ENCODE results near the gene NELL1.

NELL1 gene

GRCh38 chr11:20821470-20821869 lies 152.1 kb downstream of the NELL1 start:
- TF ChIP-seq ISL1 (CRISPR knock-in tag; IDR thresholded peaks at IDR 0.05) (peak; percentile 41), POU6F1 (CRISPR knock-in tag; IDR thresholded peaks at IDR 0.05; ENCODE audit: borderline replicate concordance, low read depth) (no peak), ZNF565 (CRISPR knock-in tag; conservative IDR thresholded peaks at IDR 0.05; ENCODE audit: low read depth) (no peak)
- no peak for ATAC-seq

DNA sequence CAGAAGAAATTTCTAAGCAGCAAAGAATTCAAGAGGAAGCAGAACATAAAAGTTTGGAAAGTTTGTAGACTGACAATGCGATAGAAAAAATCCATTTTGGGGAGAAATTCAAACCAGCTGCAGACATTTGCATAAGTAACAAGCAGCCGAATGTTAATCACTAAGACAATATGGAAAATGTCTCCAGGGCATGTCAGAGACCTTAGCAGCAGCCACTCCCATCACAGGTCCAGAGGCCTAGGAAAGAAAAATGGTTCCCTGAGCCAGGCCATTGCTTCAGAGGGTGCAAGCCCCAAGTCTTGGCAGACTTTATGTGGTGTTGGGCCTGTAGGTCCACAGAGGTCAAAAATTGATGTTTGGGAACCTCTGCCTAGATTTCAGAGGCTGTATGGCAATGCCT lies 155.4 kb downstream of the NELL1 start:
- no peak for ATAC-seq
- TF ChIP-seq ZNF565 (CRISPR knock-in tag; conservative IDR thresholded peaks at IDR 0.05; ENCODE audit: low read depth) (no peak), BACH2 (CRISPR knock-in tag; IDR thresholded peaks at IDR 0.05; ENCODE audit: borderline replicate concordance) (no peak), TCF4 (CRISPR knock-in tag; IDR thresholded peaks at IDR 0.05; ENCODE audit: borderline replicate concordance) (no peak), POU6F1 (CRISPR knock-in tag; IDR thresholded peaks at IDR 0.05; ENCODE audit: borderline replicate concordance, low read depth) (no peak), RARB (CRISPR knock-in tag; IDR thresholded peaks at IDR 0.05) (no peak), ARNTL (CRISPR knock-in tag; IDR thresholded peaks at IDR 0.05; ENCODE audit: borderline replicate concordance, low read depth) (no peak), CSDC2 (CRISPR knock-in tag; IDR thresholded peaks at IDR 0.05) (no peak), ZFP3 (CRISPR knock-in tag; IDR thresholded peaks at IDR 0.05) (no peak), ZNF70 (CRISPR knock-in tag; IDR thresholded peaks at IDR 0.05) (no peak)
- TF ChIP-seq, protein P1, sequence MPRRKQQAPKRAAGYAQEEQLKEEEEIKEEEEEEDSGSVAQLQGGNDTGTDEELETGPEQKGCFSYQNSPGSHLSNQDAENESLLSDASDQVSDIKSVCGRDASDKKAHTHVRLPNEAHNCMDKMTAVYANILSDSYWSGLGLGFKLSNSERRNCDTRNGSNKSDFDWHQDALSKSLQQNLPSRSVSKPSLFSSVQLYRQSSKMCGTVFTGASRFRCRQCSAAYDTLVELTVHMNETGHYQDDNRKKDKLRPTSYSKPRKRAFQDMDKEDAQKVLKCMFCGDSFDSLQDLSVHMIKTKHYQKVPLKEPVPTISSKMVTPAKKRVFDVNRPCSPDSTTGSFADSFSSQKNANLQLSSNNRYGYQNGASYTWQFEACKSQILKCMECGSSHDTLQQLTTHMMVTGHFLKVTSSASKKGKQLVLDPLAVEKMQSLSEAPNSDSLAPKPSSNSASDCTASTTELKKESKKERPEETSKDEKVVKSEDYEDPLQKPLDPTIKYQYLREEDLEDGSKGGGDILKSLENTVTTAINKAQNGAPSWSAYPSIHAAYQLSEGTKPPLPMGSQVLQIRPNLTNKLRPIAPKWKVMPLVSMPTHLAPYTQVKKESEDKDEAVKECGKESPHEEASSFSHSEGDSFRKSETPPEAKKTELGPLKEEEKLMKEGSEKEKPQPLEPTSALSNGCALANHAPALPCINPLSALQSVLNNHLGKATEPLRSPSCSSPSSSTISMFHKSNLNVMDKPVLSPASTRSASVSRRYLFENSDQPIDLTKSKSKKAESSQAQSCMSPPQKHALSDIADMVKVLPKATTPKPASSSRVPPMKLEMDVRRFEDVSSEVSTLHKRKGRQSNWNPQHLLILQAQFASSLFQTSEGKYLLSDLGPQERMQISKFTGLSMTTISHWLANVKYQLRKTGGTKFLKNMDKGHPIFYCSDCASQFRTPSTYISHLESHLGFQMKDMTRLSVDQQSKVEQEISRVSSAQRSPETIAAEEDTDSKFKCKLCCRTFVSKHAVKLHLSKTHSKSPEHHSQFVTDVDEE (CRISPR knock-in tag; IDR thresholded peaks at IDR 0.05): no peak
- TF ChIP-seq, protein P2, sequence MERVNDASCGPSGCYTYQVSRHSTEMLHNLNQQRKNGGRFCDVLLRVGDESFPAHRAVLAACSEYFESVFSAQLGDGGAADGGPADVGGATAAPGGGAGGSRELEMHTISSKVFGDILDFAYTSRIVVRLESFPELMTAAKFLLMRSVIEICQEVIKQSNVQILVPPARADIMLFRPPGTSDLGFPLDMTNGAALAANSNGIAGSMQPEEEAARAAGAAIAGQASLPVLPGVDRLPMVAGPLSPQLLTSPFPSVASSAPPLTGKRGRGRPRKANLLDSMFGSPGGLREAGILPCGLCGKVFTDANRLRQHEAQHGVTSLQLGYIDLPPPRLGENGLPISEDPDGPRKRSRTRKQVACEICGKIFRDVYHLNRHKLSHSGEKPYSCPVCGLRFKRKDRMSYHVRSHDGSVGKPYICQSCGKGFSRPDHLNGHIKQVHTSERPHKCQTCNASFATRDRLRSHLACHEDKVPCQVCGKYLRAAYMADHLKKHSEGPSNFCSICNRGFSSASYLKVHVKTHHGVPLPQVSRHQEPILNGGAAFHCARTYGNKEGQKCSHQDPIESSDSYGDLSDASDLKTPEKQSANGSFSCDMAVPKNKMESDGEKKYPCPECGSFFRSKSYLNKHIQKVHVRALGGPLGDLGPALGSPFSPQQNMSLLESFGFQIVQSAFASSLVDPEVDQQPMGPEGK (CRISPR knock-in tag; IDR thresholded peaks at IDR 0.05; ENCODE audit: borderline replicate concordance): no peak

DNA sequence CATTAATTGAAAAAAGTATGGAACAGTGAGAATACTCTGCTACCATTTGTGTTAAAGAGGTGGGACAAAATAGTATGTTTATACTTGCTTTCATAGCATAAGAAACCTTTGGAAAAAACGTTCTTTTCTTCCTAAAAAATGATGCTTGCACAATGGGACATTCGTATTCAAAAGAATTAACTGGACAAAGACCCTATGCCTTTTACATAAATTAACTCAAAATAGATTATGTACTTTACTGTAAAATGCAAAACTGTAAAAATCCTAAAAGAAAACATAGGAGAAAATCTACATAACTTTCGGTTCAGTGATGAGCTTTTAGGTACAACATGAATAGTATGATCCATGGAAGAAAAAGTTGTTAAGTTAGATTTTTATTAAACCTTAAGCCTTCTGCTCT lies 166.2 kb downstream of the NELL1 start:
- ATAC-seq: no peak
- no peak for TF ChIP-seq POU6F1 (CRISPR knock-in tag; IDR thresholded peaks at IDR 0.05; ENCODE audit: borderline replicate concordance, low read depth)
- no peak for TF ChIP-seq BACH2 (CRISPR knock-in tag; IDR thresholded peaks at IDR 0.05; ENCODE audit: borderline replicate concordance)

- no peak for ATAC-seq
- no peak for TF ChIP-seq OSR1 (CRISPR knock-in tag; IDR thresholded peaks at IDR 0.05)
- TF ChIP-seq ZC3H10 (CRISPR knock-in tag; IDR thresholded peaks at IDR 0.05): no peak
- no peak for TF ChIP-seq POU6F1 (CRISPR knock-in tag; IDR thresholded peaks at IDR 0.05; ENCODE audit: borderline replicate concordance, low read depth)
- no peak for TF ChIP-seq ZFP30 (CRISPR knock-in tag; IDR thresholded peaks at IDR 0.05)
- TF ChIP-seq, protein P2 (CRISPR knock-in tag; IDR thresholded peaks at IDR 0.05; ENCODE audit: borderline replicate concordance): no peak
- no peak for TF ChIP-seq RARB (CRISPR knock-in tag; IDR thresholded peaks at IDR 0.05)
- no peak for TF ChIP-seq CREB5 (CRISPR knock-in tag; IDR thresholded peaks at IDR 0.05; ENCODE audit: low read depth)
- no peak for TF ChIP-seq CSDC2 (CRISPR knock-in tag; IDR thresholded peaks at IDR 0.05)
- TF ChIP-seq ESRRG (CRISPR knock-in tag; IDR thresholded peaks at IDR 0.05): no peak
- no peak for TF ChIP-seq TOX (CRISPR knock-in tag; IDR thresholded peaks at IDR 0.05; ENCODE audit: borderline replicate concordance)
- TF ChIP-seq SNAI2 (CRISPR knock-in tag; IDR thresholded peaks at IDR 0.05): no peak
- TF ChIP-seq PPARA (CRISPR knock-in tag; IDR thresholded peaks at IDR 0.05; ENCODE audit: borderline replicate concordance): no peak
- TF ChIP-seq TCF4 (CRISPR knock-in tag; IDR thresholded peaks at IDR 0.05; ENCODE audit: borderline replicate concordance): no peak
- TF ChIP-seq GLIS3 (CRISPR knock-in tag; IDR thresholded peaks at IDR 0.05): no peak
These were observed 169.8 kb downstream of the NELL1 start for GRCh38 chr11:20839231-20839630.

Measured in SK-N-SH treated with all-trans-retinoic acid at 6 μM for 48 hours (cell line).